SK-N-SH treated with all-trans-retinoic acid at 6 μM for 48 hours (cell line): ENCODE results near the gene ATP9A.

ENCODE experiments used
- ATAC-seq: fragments of 200-7000 bp; cut with Tn5 transposase; 3 replicates; pipeline ENCODE4 v1.9.1; 2020; ENCODE audit warnings: mild to moderate bottlenecking, moderate library complexity
- ARNTL ChIP-seq: fragments of 450-650 bp; formaldehyde crosslinking; IDR thresholded peaks from 2 replicates; pipeline ENCODE4 v1.5.0; 2020; ENCODE audit warnings: low read depth, mild to moderate bottlenecking, moderate library complexity, borderline replicate concordance
- BACH2 ChIP-seq: fragments of 250-450 bp; sonication (Bioruptor Pico); IDR thresholded peaks from 2 replicates; pipeline ENCODE4 v1.9.0; 2021; ENCODE audit warnings: mild to moderate bottlenecking, borderline replicate concordance
- CSDC2 ChIP-seq: fragments of 250-450 bp; sonication (Bioruptor Pico); IDR thresholded peaks from 2 replicates; pipeline ENCODE4 v1.5.0; 2020; ENCODE audit warnings: mild to moderate bottlenecking, moderate library complexity
- ESRRG ChIP-seq: fragments of 250-450 bp; sonication (Bioruptor Pico); IDR thresholded peaks from 2 replicates; pipeline ENCODE4 v1.6.1; 2021; ENCODE audit warnings: mild to moderate bottlenecking
- GLIS3 ChIP-seq: fragments of 250-450 bp; sonication (Bioruptor Pico); IDR thresholded peaks from 2 replicates; pipeline ENCODE4 v1.5.0; 2020; ENCODE audit warnings: mild to moderate bottlenecking, moderate library complexity
- ISL1 ChIP-seq: fragments of 250-450 bp; sonication (Bioruptor Pico); IDR thresholded peaks from 2 replicates; pipeline ENCODE4 v2.1.2; 2022; ENCODE audit warnings: mild to moderate bottlenecking, moderate library complexity
- OSR1 ChIP-seq: fragments of 250-450 bp; sonication (Bioruptor Pico); IDR thresholded peaks from 2 replicates; pipeline ENCODE4 v1.8.0; 2022; ENCODE audit warnings: moderate library complexity, mild to moderate bottlenecking, inconsistent platforms
- PPARA ChIP-seq: fragments of 250-450 bp; sonication (Bioruptor Pico); IDR thresholded peaks from 2 replicates; pipeline ENCODE4 v1.5.0; 2020; ENCODE audit warnings: mild to moderate bottlenecking, borderline replicate concordance
- RARB ChIP-seq: fragments of 250-450 bp; sonication (Bioruptor Pico); IDR thresholded peaks from 2 replicates; pipeline ENCODE4 v1.8.0; 2021; ENCODE audit warnings: mild to moderate bottlenecking, moderate library complexity
- SNAI2 ChIP-seq: fragments of 250-450 bp; sonication (Bioruptor Pico); IDR thresholded peaks from 2 replicates; pipeline ENCODE4 v1.5.0; 2020; ENCODE audit warnings: mild to moderate bottlenecking, moderate library complexity
- TCF4 ChIP-seq: fragments of 250-450 bp; sonication (Bioruptor Pico); IDR thresholded peaks from 2 replicates; pipeline ENCODE4 v1.8.0; 2021; ENCODE audit warnings: mild to moderate bottlenecking, moderate library complexity, borderline replicate concordance
- TOX ChIP-seq: fragments of 250-450 bp; sonication (Bioruptor Pico); IDR thresholded peaks from 2 replicates; pipeline ENCODE4 v1.8.0; 2021; ENCODE audit warnings: mild to moderate bottlenecking, moderate library complexity, borderline replicate concordance
- ZC3H10 ChIP-seq: fragments of 250-450 bp; sonication (Bioruptor Pico); IDR thresholded peaks from 2 replicates; pipeline ENCODE4 v1.5.1; 2021; ENCODE audit warnings: mild to moderate bottlenecking, moderate library complexity
- ZFP3 ChIP-seq: fragments of 250-450 bp; sonication (Bioruptor Pico); IDR thresholded peaks from 2 replicates; pipeline ENCODE4 v1.5.0; 2020; ENCODE audit warnings: mild to moderate bottlenecking, moderate library complexity
- ZFP30 ChIP-seq: fragments of 450-650 bp; formaldehyde crosslinking; IDR thresholded peaks from 2 replicates; pipeline ENCODE4 v1.5.0; 2022; ENCODE audit warnings: mild to moderate bottlenecking, moderate library complexity
- ZNF565 ChIP-seq: fragments of 450-650 bp; formaldehyde crosslinking; conservative IDR thresholded peaks from 2 replicates; pipeline ENCODE4 v1.5.0; 2020; ENCODE audit warnings: low read depth, mild to moderate bottlenecking, moderate library complexity
- ZNF70 ChIP-seq: fragments of 450-650 bp; formaldehyde crosslinking; IDR thresholded peaks from 2 replicates; pipeline ENCODE4 v1.5.0; 2020; ENCODE audit warnings: mild to moderate bottlenecking, moderate library complexity
- ZNF8 ChIP-seq: fragments of 450-650 bp; formaldehyde crosslinking; IDR thresholded peaks from 2 replicates; pipeline ENCODE4 v1.5.0; 2020; ENCODE audit warnings: mild to moderate bottlenecking, moderate library complexity
- TF ChIP-seq, protein P1 (sequence below): fragments of 250-450 bp; sonication (Bioruptor Pico); IDR thresholded peaks from 2 replicates; pipeline ENCODE4 v1.8.0; 2020; ENCODE audit warnings: mild to moderate bottlenecking, moderate library complexity, borderline replicate concordance
- TF ChIP-seq, protein P2 (sequence below): fragments of 250-450 bp; sonication (Bioruptor Pico); IDR thresholded peaks from 2 replicates; pipeline ENCODE4 v1.5.1; 2020; ENCODE audit warnings: low read depth, mild to moderate bottlenecking, moderate library complexity
- TF ChIP-seq, protein P3 (sequence below): fragments of 250-450 bp; sonication (Bioruptor Pico); IDR thresholded peaks from 2 replicates; pipeline ENCODE4 v1.8.0; 2021; ENCODE audit warnings: low read depth, mild to moderate bottlenecking, moderate library complexity, borderline replicate concordance
- TF ChIP-seq, protein P4 (sequence below): fragments of 250-450 bp; sonication (Bioruptor Pico); IDR thresholded peaks from 2 replicates; pipeline ENCODE4 v1.5.0; 2020; ENCODE audit warnings: mild to moderate bottlenecking, moderate library complexity
- TF ChIP-seq, protein P5 (sequence below): fragments of 250-450 bp; sonication (Bioruptor Pico); IDR thresholded peaks from 2 replicates; pipeline ENCODE4 v1.5.1; 2021; ENCODE audit warnings: mild to moderate bottlenecking, moderate library complexity

ATP9A gene

DNA sequence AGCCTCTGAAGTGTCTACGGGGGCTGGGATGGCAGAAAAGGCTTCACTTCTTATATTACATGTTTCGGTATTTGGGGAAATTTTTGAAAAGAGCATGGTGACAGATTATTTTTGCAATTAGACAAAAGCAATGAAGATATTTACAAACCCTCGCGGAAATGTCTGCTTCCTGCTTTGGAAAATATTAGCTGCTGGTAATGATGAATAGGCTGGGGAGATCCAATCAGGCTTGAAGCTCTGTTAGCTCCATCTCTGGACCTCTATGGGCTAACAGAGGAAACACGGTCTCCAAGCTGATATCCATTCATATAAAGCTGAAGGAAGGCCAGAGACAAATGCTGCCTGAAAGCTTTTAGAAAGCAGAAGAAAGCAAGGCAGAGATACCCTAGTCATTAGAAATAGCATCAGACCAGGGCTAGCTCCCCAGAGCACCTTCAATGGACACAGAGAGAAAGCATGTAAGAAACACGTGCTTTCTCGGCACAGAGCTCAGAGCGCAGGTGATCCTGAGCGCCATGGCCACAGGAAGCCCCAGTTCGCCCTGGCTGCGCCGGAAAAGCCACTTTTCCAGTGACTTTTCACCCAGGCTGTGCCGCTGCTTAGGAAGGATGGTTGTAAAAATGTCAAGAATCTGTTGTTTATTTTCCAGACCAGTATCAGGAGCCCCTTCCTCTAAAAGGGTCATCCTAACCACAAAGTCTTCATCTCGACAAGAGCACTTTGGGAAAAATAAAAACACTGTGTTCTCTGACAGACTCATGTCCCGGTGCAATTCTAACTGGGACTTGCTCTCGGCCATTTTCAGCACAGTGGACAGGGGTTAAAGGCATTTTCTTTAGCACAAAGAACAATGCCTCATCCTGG lies 157.2 kb downstream of the ATP9A start:
- TF ChIP-seq ZNF8 (CRISPR knock-in tag) (no peak), OSR1 (CRISPR knock-in tag) (no peak), ZNF565 (CRISPR knock-in tag) (no peak), RARB (CRISPR knock-in tag) (no peak), ARNTL (CRISPR knock-in tag) (no peak)
- TF ChIP-seq, protein P1, sequence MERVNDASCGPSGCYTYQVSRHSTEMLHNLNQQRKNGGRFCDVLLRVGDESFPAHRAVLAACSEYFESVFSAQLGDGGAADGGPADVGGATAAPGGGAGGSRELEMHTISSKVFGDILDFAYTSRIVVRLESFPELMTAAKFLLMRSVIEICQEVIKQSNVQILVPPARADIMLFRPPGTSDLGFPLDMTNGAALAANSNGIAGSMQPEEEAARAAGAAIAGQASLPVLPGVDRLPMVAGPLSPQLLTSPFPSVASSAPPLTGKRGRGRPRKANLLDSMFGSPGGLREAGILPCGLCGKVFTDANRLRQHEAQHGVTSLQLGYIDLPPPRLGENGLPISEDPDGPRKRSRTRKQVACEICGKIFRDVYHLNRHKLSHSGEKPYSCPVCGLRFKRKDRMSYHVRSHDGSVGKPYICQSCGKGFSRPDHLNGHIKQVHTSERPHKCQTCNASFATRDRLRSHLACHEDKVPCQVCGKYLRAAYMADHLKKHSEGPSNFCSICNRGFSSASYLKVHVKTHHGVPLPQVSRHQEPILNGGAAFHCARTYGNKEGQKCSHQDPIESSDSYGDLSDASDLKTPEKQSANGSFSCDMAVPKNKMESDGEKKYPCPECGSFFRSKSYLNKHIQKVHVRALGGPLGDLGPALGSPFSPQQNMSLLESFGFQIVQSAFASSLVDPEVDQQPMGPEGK = no peak
- TF ChIP-seq, protein P2, sequence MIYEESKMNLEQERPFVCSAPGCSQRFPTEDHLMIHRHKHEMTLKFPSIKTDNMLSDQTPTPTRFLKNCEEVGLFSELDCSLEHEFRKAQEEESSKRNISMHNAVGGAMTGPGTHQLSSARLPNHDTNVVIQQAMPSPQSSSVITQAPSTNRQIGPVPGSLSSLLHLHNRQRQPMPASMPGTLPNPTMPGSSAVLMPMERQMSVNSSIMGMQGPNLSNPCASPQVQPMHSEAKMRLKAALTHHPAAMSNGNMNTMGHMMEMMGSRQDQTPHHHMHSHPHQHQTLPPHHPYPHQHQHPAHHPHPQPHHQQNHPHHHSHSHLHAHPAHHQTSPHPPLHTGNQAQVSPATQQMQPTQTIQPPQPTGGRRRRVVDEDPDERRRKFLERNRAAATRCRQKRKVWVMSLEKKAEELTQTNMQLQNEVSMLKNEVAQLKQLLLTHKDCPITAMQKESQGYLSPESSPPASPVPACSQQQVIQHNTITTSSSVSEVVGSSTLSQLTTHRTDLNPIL (CRISPR knock-in tag) = no peak
- no peak for ATAC-seq

DNA sequence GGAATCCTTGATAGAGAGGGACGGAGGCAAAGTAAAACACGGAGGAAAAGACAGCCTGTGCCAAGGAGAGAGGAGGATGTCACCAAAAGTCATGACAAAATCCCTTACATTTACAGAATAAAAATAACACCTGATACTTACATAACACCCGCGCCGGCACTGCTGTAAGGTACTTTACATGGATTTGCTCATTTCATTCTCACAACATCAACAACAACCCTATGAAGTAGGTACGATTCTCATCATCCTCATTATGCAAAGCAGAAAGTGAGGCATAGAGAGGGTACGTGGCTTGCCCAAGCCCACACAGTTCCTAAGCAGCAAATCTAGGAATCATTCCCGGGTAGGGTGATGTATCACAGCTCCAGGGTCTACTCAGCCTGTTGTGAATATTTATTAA lies 158.1 kb downstream of the ATP9A start:
- TF ChIP-seq TOX (CRISPR knock-in tag) (no peak), ZNF565 (CRISPR knock-in tag) (no peak), ESRRG (CRISPR knock-in tag) (no peak), ZNF70 (CRISPR knock-in tag) (no peak), RARB (CRISPR knock-in tag) (no peak), ZFP3 (no peak), TCF4 (CRISPR knock-in tag) (no peak), ZFP30 (CRISPR knock-in tag) (no peak), GLIS3 (no peak), CSDC2 (CRISPR knock-in tag) (no peak), ZC3H10 (CRISPR knock-in tag) (no peak), ARNTL (CRISPR knock-in tag) (no peak), PPARA (CRISPR knock-in tag) (no peak), BACH2 (CRISPR knock-in tag) (no peak)
- TF ChIP-seq, protein P2 (CRISPR knock-in tag) = no peak
- TF ChIP-seq, protein P3, sequence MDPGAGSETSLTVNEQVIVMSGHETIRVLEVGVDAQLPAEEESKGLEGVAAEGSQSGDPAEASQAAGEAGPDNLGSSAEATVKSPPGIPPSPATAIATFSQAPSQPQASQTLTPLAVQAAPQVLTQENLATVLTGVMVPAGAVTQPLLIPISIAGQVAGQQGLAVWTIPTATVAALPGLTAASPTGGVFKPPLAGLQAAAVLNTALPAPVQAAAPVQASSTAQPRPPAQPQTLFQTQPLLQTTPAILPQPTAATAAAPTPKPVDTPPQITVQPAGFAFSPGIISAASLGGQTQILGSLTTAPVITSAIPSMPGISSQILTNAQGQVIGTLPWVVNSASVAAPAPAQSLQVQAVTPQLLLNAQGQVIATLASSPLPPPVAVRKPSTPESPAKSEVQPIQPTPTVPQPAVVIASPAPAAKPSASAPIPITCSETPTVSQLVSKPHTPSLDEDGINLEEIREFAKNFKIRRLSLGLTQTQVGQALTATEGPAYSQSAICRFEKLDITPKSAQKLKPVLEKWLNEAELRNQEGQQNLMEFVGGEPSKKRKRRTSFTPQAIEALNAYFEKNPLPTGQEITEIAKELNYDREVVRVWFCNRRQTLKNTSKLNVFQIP (CRISPR knock-in tag) = no peak

DNA sequence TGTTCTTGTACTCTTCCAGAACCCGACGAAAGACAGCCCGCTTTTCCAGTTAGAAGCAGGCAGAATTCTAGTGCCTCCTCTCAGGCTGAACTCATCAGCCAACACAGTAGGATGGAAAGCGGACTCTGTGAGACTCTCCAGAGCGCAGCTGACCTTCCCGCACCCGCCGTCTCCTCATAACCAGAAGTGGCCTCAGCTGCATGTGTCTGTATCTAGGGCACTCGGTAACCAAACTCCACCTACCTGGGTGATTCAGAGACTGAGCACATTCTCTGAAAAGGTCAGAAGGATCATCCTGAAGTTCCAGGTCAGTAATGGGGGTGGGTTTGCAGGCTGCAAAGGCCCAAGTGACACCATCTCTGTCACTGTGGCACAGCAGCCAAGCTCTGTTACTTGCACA lies 158.9 kb downstream of the ATP9A start:
- no peak for TF ChIP-seq ZNF565 (CRISPR knock-in tag)
- no peak for TF ChIP-seq SNAI2 (CRISPR knock-in tag)
- no peak for TF ChIP-seq TOX (CRISPR knock-in tag)
- TF ChIP-seq, protein P4, sequence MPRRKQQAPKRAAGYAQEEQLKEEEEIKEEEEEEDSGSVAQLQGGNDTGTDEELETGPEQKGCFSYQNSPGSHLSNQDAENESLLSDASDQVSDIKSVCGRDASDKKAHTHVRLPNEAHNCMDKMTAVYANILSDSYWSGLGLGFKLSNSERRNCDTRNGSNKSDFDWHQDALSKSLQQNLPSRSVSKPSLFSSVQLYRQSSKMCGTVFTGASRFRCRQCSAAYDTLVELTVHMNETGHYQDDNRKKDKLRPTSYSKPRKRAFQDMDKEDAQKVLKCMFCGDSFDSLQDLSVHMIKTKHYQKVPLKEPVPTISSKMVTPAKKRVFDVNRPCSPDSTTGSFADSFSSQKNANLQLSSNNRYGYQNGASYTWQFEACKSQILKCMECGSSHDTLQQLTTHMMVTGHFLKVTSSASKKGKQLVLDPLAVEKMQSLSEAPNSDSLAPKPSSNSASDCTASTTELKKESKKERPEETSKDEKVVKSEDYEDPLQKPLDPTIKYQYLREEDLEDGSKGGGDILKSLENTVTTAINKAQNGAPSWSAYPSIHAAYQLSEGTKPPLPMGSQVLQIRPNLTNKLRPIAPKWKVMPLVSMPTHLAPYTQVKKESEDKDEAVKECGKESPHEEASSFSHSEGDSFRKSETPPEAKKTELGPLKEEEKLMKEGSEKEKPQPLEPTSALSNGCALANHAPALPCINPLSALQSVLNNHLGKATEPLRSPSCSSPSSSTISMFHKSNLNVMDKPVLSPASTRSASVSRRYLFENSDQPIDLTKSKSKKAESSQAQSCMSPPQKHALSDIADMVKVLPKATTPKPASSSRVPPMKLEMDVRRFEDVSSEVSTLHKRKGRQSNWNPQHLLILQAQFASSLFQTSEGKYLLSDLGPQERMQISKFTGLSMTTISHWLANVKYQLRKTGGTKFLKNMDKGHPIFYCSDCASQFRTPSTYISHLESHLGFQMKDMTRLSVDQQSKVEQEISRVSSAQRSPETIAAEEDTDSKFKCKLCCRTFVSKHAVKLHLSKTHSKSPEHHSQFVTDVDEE (CRISPR knock-in tag) = no peak
- TF ChIP-seq GLIS3 = no peak
- no peak for TF ChIP-seq BACH2 (CRISPR knock-in tag)
- TF ChIP-seq, protein P1 = no peak
- no peak for TF ChIP-seq ZNF70 (CRISPR knock-in tag)
- TF ChIP-seq, protein P5, sequence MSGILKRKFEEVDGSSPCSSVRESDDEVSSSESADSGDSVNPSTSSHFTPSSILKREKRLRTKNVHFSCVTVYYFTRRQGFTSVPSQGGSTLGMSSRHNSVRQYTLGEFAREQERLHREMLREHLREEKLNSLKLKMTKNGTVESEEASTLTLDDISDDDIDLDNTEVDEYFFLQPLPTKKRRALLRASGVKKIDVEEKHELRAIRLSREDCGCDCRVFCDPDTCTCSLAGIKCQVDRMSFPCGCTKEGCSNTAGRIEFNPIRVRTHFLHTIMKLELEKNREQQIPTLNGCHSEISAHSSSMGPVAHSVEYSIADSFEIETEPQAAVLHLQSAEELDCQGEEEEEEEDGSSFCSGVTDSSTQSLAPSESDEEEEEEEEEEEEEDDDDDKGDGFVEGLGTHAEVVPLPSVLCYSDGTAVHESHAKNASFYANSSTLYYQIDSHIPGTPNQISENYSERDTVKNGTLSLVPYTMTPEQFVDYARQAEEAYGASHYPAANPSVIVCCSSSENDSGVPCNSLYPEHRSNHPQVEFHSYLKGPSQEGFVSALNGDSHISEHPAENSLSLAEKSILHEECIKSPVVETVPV (CRISPR knock-in tag) = no peak
- no peak for TF ChIP-seq CSDC2 (CRISPR knock-in tag)
- TF ChIP-seq ZNF8 (CRISPR knock-in tag) = no peak
- no peak for TF ChIP-seq OSR1 (CRISPR knock-in tag)
- TF ChIP-seq ARNTL (CRISPR knock-in tag) = no peak
- no peak for TF ChIP-seq ISL1
- no peak for TF ChIP-seq TCF4 (CRISPR knock-in tag)
- ATAC-seq = no peak

More for the DNA sequence above, 158.1 kb downstream of the ATP9A start:
- no peak for ATAC-seq
